ES-I3 (cell line): Measurements from ENCODE around the gene PTPN18.
"Not testable (repeated sequence)": the region's sequence is repeated elsewhere in the genome, so short reads cannot be mapped to it uniquely, and the experiment has no call there.

ENCODE experiments used
- H3K36me3 ChIP-seq: 2 replicates; pipeline ENCODE4 v1.6.1; 2013; ENCODE audit warnings: mild to moderate bottlenecking, low read length, control low read depth, moderate library complexity; ENCODE audit not compliant: insufficient read depth
- H3K4me1 ChIP-seq: 2 replicates; pipeline ENCODE4 v1.6.1; 2013; ENCODE audit warnings: mild to moderate bottlenecking, control low read depth, low read length; ENCODE audit not compliant: insufficient read depth
- H3K9ac ChIP-seq: 2 replicates; pipeline ENCODE4 v1.6.1; 2013; ENCODE audit warnings: low read depth, mild to moderate bottlenecking, low read length, moderate library complexity
- H3K9me3 ChIP-seq: 2 replicates; pipeline ENCODE4 v1.6.1; 2013; ENCODE audit warnings: mild to moderate bottlenecking, low read length, moderate library complexity; ENCODE audit not compliant: control insufficient read depth, insufficient read depth

Gene PTPN18

GRCh38 chr2:130391058-130391871 is 35.4 kb downstream of the PTPN18 start:
- Histone ChIP-seq H3K36me3 (no peaks in the 10 kb centered on the region), H3K9me3 (no peaks in the 10 kb centered on the region), H3K4me1 (0 out of 2 replicates have a peak, but pooled peaks cover 6% of the 10 kb centered on the region), H3K9ac (peak overlapping the region; percentile 83)

GRCh38 chr2:130391872-130392670 is 36.2 kb downstream of the PTPN18 start:
- Histone ChIP-seq H3K9me3 (no peaks in the 10 kb centered on the region), H3K9ac (peak overlapping the region; percentile 83; the same call in 1 of the 2 replicates), H3K4me1 (0 out of 2 replicates have a peak, but pooled peaks cover 6% of the 10 kb centered on the region), H3K36me3 (no peaks in the 10 kb centered on the region)

GRCh38 chr2:130393318-130393910 is 37.6 kb downstream of the PTPN18 start:
- Histone ChIP-seq H3K9ac (no peak overlapping the region), H3K9me3 (no peaks in the 10 kb centered on the region), H3K4me1 (no peaks in the 10 kb centered on the region)

GRCh38 chr2:130406280-130406679 is 50.4 kb downstream of the PTPN18 start:
- not testable (repeated sequence) for H3K4me1 ChIP-seq, H3K36me3 ChIP-seq, H3K9ac ChIP-seq, H3K9me3 ChIP-seq

More at GRCh38 chr2:130393318-130393910, 37.6 kb downstream of the PTPN18 start:
- H3K36me3 ChIP-seq: no peaks in the 10 kb centered on the region

- H3K4me1 ChIP-seq, H3K36me3 ChIP-seq, H3K9me3 ChIP-seq, H3K9ac ChIP-seq: not testable (repeated sequence)
Measured at GRCh38 chr2:130416693-130417092, 60.8 kb downstream of the PTPN18 start.

GRCh38 chr2:130418845-130419244 is 63.0 kb downstream of the PTPN18 start:
- H3K9ac ChIP-seq, H3K9me3 ChIP-seq, H3K36me3 ChIP-seq, H3K4me1 ChIP-seq: not testable (repeated sequence)
